Liver (tissue), 9 donors: ENCODE results near the gene SLC38A2. TPM values are rescaled to one million over a fixed set of nuclear protein-coding genes. Genes with fewer than 3 reads are reported as not detected.

Experiments used
- DNase-seq: peaks from one replicate; pipeline ENCODE4 v3.0.0-alpha.2; 2017; ENCODE audit warnings: low spot score
- H3K27ac ChIP-seq, 2 donors: one replicate each; pipeline ENCODE4 v1.7.0; 2013; ENCODE audit warnings: inconsistent platforms in 2 of 2, low read length in 2 of 2, control low read depth in 1 of 2, low read depth in 1 of 2, mild to moderate bottlenecking in 1 of 2
- H3K27me3 ChIP-seq, 4 donors: one replicate each; pipeline versions ENCODE4 v1.6.1 to v1.7.0; 2013; ENCODE audit warnings: low read length in 3 of 4, inconsistent platforms in 1 of 4, mild to moderate bottlenecking in 1 of 4, moderate library complexity in 1 of 4; ENCODE audit not compliant: control insufficient read depth in 4 of 4, insufficient read depth in 4 of 4
- H3K36me3 ChIP-seq, 4 donors: one replicate each; pipeline versions ENCODE4 v1.6.1 to v1.7.0; 2013; ENCODE audit warnings: low read length in 3 of 4, mild to moderate bottlenecking in 3 of 4, low read depth in 1 of 4, moderate library complexity in 1 of 4; ENCODE audit not compliant: control insufficient read depth in 4 of 4, insufficient read depth in 3 of 4
- H3K4me1 ChIP-seq, 4 donors: one replicate each; pipeline versions ENCODE4 v1.6.1 to v1.7.0; 2013; ENCODE audit warnings: low read length in 3 of 4, mild to moderate bottlenecking in 3 of 4, moderate library complexity in 1 of 4; ENCODE audit not compliant: control insufficient read depth in 4 of 4, insufficient read depth in 4 of 4
- H3K4me3 ChIP-seq, 3 donors: one replicate each; pipeline versions ENCODE4 v1.6.1 to v1.7.0; 2013; ENCODE audit warnings: low read length in 3 of 3, control low read depth in 1 of 3, low read depth in 1 of 3, mild to moderate bottlenecking in 1 of 3
- H3K9ac ChIP-seq, 2 donors: one replicate each; pipeline ENCODE4 v1.7.0; 2013; ENCODE audit warnings: low read length in 2 of 2, mild to moderate bottlenecking in 2 of 2, moderate library complexity in 2 of 2, control low read depth in 1 of 2, low read depth in 1 of 2
- H3K9me3 ChIP-seq, 4 donors: one replicate each; pipeline versions ENCODE4 v1.6.1 to v1.7.0; 2013; ENCODE audit warnings: low read length in 3 of 4; ENCODE audit not compliant: control insufficient read depth in 4 of 4
- ATF3 ChIP-seq: IDR thresholded peaks from 2 replicates; pipeline ENCODE4 v1.6.1; 2016; ENCODE audit warnings: antibody characterized with exemption
- CTCF ChIP-seq: fragments of 150-350 bp; IDR thresholded peaks from 2 replicates; pipeline ENCODE4 v1.5.1; 2017; ENCODE audit warnings: improper control_type of control experiment, low read depth, low read length; ENCODE audit not compliant: missing input control
- EGR1 ChIP-seq, 2 donors: IDR thresholded peaks; 2 replicates each; pipeline ENCODE4 v1.6.1; 2016 to 2018; ENCODE audit warnings: antibody characterized with exemption in 2 of 2, low read depth in 2 of 2
- FOXA1 ChIP-seq: IDR thresholded peaks from 2 replicates; pipeline ENCODE4 v1.6.1; 2016; ENCODE audit warnings: antibody characterized with exemption
- FOXA2 ChIP-seq: IDR thresholded peaks from 2 replicates; pipeline ENCODE4 v1.6.1; 2016; ENCODE audit warnings: antibody characterized with exemption
- HNF4A ChIP-seq, 2 donors: conservative IDR thresholded peaks; 2 replicates each; pipeline ENCODE4 v1.6.1; 2016; ENCODE audit warnings: antibody characterized with exemption in 2 of 2, mild to moderate bottlenecking in 2 of 2
- HNF4G ChIP-seq: IDR thresholded peaks from 2 replicates; pipeline ENCODE4 v1.6.1; 2016; ENCODE audit warnings: antibody characterized with exemption
- JUND ChIP-seq, 2 donors: IDR thresholded peaks; 2 replicates each; pipeline ENCODE4 v1.6.1; 2016; ENCODE audit warnings: antibody characterized with exemption in 2 of 2
- NR2F2 ChIP-seq: IDR thresholded peaks from 2 replicates; pipeline ENCODE4 v1.6.1; 2016; ENCODE audit warnings: antibody characterized with exemption
- RAD21 ChIP-seq, 2 donors: IDR thresholded peaks; 2 replicates each; pipeline ENCODE4 v1.6.1; 2016; ENCODE audit warnings: antibody characterized with exemption in 2 of 2, mild to moderate bottlenecking in 2 of 2
- REST ChIP-seq: IDR thresholded peaks from 2 replicates; pipeline ENCODE4 v1.6.1; 2016; ENCODE audit warnings: antibody characterized with exemption, mild to moderate bottlenecking
- RXRA ChIP-seq, 2 donors: IDR thresholded peaks; 2 replicates each; pipeline ENCODE4 v1.6.1; 2017 to 2018; ENCODE audit warnings: antibody characterized with exemption in 2 of 2, mild to moderate bottlenecking in 1 of 2
- TAF1 ChIP-seq: conservative IDR thresholded peaks from 2 replicates; pipeline ENCODE4 v1.6.1; 2016; ENCODE audit warnings: antibody characterized with exemption, mild to moderate bottlenecking
- ZBTB33 ChIP-seq: IDR thresholded peaks from 2 replicates; pipeline ENCODE4 v1.6.1; 2016; ENCODE audit warnings: antibody characterized with exemption
- WGBS: extraction: QIAGEN DNeasy Blood & Tissue Kit; methylation state at CpG from one replicate; pipeline ENCODE4 v1.1.7; 2013; 5-methylcytosine and 5-hydroxymethylcytosine counted together
- polyA plus RNA-seq, 2 donors: library from polyadenylated mRNA; stranded (reverse) in 1 of 2; unstranded in 1 of 2; fragments of 200-250 nt in 1 of 2; fragments of >200 nt in 1 of 2; fragmentation: Nextera tagmentation in 1 of 2; extraction: Ambion mirVana in 1 of 2; gene quantifications; one replicate each; pipeline versions ENCODE4 v1.2.1 to v1.2.3, GENCODE V29; 2013 to 2015
- total RNA-seq, 2 donors: library from RNA; depleted of rRNA; stranded (reverse); fragments of >200 nt; gene quantifications; one replicate each; pipeline ENCODE4 v1.2.3, GENCODE V29; 2014
- donor health status: healthy.
- donor health status: healthy.
- donor health status: healthy.
- donor health status: healthy.
- donor health status: healthy.

The SLC38A2 gene
- total and polyA plus RNA-seq, 4 donors, result 50.6 to 472 (median 97.4) TPM

- Histone ChIP-seq H3K27me3 (no peaks in the 10 kb centered on the region), H3K4me1 (peaks cover 0 to 9% (median 6%) of the 10 kb centered on the region in 4 donors), H3K4me3 (no peak overlapping the region), H3K36me3 (peaks cover 8 to 65% (median 61%) of the 10 kb centered on the region in 4 donors), H3K9me3 (no peaks in the 10 kb centered on the region), H3K9ac (no peak overlapping the region), H3K27ac (peak overlapping the region; percentile 13 to 33)
- TF ChIP-seq EGR1 (IDR thresholded peaks at IDR 0.05; ENCODE audit: low read depth in 2 of 2) (no peak), ZBTB33 (no peak), REST (no peak), RAD21 (IDR thresholded peaks at IDR 0.05) (no peak), TAF1 (no peak), HNF4G (no peak), RXRA (IDR thresholded peaks at IDR 0.05) (no peak), JUND (IDR thresholded peaks at IDR 0.05) (no peak), FOXA1 (no peak), HNF4A (conservative IDR thresholded peaks at IDR 0.05) (no peak)
- DNase-seq, result no peak
- WGBS, result 93% methylated on average over 1 of the region's 1 CpG
Observed at GRCh38 chr12:46360370-46360769, 12.2 kb downstream of the SLC38A2 start.

GRCh38 chr12:46359667-46360280 is 12.8 kb downstream of the SLC38A2 start:
- peaks cover 0 to 9% (median 6%) of the 10 kb centered on the region in 4 donors for H3K4me1 ChIP-seq
- 94% methylated on average over 4 of the region's 4 CpGs for WGBS
- no peak overlapping the region for H3K27ac ChIP-seq
- H3K4me3 ChIP-seq, result no peak overlapping the region
- peaks cover 8 to 60% (median 55%) of the 10 kb centered on the region in 4 donors for H3K36me3 ChIP-seq
- no peak overlapping the region for H3K9ac ChIP-seq
- no peaks in the 10 kb centered on the region for H3K9me3 ChIP-seq
- H3K27me3 ChIP-seq, result no peaks in the 10 kb centered on the region
- TF ChIP-seq NR2F2, result no peak
- no peak for TF ChIP-seq ZBTB33
- no peak for TF ChIP-seq FOXA2
- no peak for TF ChIP-seq ATF3
- no peak for TF ChIP-seq CTCF
- TF ChIP-seq TAF1, result no peak
- no peak for TF ChIP-seq HNF4A (conservative IDR thresholded peaks at IDR 0.05)
- no peak for DNase-seq
